Central memory CD4-positive, alpha-beta T cell (primary cell): ENCODE results near the gene HAUS8.
"Not testable (repeated sequence)": the region's sequence is repeated elsewhere in the genome, so short reads cannot be mapped to it uniquely, and the experiment has no call there.

Source experiments
- DNase-seq: peaks from one replicate; pipeline ENCODE4 v3.0.0; 2022
- total RNA-seq, 3 experiments: gene quantifications; one replicate each; lab custom pipeline; 2026; lab: John Stamatoyannopoulos, UW

Gene HAUS8, protein sequence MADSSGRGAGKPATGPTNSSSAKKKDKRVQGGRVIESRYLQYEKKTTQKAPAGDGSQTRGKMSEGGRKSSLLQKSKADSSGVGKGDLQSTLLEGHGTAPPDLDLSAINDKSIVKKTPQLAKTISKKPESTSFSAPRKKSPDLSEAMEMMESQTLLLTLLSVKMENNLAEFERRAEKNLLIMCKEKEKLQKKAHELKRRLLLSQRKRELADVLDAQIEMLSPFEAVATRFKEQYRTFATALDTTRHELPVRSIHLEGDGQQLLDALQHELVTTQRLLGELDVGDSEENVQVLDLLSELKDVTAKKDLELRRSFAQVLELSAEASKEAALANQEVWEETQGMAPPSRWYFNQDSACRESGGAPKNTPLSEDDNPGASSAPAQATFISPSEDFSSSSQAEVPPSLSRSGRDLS
- 11.6 to 20.5 (median 15.5) reads per million in 3 experiments for total RNA-seq

DNA sequence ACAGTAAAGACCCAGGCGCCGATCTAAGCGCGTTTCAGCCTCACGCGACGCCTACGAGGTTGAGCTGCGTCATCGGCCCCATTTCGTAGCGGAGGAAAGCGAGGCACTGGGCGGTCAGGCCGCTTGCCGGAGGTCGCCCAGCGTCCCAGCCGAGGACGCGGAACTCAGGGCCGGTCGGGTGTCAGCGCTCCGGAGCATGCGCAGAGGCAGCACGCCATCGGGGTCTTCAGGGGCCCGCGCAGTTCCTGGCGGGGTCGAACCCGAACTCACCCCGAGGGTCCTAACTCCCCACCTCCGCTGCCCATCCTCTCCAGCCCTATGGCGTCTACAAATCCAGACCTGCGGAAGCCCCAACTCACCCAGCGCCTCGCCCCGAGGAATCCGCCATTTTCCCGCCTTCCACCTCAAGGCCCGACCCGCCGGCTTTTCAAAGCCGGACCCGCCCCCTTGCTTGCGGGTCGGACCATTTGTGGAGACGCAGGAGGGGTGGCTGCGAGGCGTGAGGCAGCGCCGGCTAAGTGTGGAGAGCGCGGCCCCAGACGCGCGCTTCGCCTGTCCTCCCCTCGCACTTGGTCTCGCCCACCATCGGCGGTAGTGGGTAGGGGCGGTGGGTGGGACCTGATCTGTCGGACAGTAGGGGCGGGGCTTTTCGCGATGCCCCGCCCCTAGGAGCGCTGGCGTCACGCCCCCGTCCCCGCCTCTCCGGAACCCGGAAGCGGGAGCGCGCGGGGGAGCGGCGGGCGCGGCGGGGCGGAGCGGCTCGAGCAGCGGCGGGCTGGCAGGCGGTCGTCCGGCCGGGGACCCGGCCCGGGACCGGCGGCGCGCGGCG is at the start of gene HAUS8, which contains the start of gene MYO9B:
Gene HAUS8, minus strand, starts transcription at position 418 of the 829 bp plus-strand sequence. Its CDS starts 30 bp downstream, at position 388.
Gene MYO9B, plus strand, starts transcription at position 743 of the 829 bp plus-strand sequence. CDS start 25,941 bp downstream, outside the sequence.
- peak; percentile 100 for DNase-seq

DNA sequence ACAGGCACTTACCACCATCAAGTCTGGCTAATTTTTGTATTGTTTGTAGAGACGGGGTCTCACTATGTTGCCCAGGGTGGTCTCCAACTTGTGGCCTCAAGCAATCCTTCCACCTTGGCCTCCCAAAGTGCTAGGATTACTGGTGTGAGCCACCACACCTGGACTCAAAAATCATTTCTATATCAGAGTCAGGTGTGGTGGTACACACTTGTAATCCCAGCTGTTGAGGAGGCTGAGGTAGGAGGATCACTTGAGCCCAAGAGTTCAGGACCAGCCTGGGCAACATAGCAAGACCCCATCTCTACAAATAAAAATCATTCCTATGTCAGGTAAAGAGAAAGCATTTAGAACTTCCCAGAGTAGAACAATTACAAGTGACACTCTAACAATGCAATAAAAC is 48.8 kb upstream of the HAUS8 start:
- DNase-seq = no peak

DNA sequence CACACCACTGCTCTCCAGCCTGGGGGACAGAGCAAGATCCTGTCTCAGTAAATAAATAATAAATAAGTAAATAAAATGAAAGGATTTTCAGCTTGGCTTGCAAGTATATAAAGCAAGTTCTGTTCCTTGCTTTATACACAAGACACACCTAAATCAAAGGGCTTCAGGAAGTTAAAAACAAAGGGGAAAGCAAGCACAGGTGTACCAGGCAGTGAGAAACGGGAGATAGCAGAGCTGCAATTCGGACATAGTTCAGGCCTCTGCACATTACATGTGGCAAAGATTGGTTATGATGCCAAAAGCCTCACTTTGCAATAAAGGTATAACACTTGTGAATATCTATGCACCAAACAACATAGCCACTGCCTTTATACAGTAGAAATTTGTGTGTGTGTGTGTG is 47.8 kb upstream of the HAUS8 start:
- DNase-seq = no peak

DNA sequence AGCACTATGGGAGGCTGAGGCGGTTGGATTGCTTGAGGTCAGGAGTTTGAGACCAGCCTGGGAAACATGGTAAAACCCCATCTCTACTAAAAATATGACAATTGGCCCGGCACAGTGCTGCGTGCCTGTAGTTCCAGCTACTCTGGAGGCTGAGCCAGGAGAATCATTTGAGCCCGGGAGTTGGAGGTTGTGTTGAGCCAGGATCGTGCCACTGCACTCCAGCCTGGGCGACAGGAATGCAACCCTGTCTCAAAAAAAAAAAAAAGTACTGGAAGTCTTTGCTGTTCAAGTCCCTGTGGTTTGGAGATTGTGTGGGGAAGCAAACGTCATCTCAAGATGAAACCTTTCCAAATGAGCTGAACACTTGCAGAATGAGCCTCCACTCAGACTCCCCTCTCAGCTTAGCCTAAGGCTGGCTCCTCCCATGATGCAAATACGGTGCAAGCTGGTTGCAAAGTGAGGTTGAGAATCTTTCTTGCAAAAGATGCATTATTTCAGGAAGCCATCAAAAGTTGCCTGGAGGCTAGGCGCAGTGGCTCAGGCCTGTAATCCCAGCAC is 46.6 kb upstream of the HAUS8 start:
- no peak for DNase-seq

DNA sequence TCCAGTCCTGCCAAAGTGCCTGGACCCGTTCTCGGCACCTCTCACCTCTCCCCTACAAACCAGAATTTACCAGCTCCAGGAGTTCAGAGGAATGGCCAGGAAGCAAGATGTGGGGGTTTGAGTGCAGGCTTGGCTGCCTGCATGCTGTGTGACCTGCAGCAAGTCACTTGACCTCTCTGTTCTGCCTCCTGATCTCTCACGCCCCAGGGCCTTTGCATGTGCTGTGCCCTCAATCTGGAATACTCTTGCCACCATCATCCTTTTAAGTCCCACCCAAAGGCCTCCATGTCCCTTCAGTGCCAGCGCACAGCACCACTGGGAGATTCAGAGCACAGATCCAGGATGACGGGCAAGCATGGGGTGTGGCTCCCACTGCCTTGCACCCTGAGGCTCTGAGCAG is 43.7 kb upstream of the HAUS8 start:
- DNase-seq = no peak

DNA sequence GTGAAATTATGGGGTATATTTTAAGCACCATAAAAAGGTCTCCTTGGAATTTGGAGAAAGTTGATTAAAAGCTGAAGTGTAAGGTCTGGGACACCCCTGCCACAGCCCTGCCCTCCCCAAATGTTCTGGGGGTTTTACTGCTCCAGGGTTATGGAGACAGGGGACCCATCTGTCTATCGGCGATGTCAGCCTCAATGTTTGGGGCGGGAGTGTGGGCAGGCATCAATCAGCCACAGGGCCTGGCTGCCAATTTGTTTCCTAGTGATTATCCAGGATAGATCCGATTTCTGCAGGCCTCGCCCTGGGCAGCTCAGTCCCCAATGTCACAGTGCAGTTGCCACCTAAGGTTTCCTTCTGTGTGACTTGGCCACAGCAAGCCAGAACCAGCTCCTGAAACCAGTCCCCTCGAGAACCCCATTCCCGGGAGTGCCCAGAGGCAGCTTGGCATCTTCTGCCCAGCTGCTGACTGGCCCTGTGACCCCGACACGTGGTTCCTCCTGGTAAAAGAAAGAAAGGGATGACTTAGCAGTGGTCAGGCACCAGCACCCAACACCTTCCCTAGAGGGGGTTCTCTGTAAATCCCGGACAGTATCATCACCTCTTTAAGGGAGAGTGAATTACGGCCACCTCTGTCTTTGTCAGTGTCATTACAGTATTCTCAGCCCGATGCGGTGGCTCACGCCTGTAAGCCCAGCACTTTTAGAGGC is 41.9 kb upstream of the HAUS8 start:
- no peak for DNase-seq

DNA sequence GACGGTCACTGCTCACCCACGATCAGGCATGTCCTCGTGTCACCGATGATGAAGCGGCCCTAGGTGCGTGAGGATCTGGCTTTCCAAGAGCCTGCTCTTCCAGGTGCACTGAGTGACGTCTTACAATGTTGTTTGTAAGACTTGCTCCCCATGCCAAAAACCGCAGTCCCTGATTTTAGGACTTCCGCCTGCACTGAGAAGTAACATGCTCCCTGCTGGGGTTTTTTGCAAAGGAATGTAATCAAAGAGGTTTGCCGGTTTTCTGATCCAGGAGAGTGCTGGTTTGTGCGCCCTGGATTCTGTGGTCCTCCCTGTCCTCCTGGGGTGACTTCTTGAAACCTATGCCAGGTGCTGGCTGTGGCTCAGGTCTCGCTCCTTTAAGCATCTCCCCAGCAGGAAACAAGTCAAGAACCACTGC is 39.2 kb upstream of the HAUS8 start:
- DNase-seq = no peak

DNA sequence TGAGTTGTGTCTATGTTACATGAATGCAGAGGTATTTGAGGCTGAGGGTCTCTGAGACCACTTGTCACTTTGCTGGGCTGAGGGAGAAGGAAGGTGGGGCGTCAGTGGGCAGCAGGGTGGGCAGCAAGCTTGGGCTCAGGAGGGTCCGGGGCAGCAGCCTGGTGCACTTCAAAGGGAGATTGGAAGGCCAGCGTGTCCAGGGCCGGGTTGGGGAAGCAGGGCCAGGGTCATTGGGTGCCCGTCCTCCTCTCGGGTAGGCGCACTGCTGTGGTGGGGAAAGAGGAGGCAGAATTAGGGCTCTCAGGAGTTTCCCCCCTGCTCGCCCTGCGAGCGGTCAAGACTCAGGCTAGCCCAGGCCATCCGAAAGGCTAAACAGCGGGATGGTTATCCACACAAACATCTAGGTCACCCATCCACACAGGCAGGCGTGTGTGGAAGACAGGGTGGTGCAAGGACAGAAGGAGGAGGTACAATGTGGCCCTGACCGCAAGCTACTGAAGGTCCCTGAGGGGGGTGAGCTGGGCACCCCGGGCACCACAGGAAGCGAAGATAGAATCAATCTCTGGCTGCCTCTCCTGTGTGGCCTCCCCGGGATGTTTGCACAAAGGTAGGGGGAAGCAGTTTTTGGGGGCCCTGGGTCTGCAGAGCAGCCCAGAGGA is 38.0 kb upstream of the HAUS8 start:
- no peak for DNase-seq

DNA sequence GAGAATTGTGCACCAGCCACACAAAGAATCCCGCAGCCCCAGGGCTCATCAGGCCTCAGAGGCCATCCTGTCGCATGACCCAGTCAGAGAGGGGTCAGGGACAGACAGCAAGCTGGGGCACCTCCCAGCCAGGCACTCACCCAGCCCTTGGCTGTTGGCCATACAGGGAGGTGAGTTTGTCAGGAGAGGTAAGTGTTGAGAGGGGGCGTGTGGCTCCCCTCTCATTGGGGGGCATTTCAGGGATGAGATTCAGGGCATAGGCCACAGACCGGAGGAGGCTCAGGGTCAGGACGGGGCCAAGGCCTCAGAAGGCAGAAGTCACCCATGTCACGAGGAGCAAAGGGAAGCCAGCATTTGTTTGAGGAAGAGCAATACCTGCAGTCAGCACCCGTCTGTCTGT is 37.4 kb upstream of the HAUS8 start:
- DNase-seq = no peak

DNA sequence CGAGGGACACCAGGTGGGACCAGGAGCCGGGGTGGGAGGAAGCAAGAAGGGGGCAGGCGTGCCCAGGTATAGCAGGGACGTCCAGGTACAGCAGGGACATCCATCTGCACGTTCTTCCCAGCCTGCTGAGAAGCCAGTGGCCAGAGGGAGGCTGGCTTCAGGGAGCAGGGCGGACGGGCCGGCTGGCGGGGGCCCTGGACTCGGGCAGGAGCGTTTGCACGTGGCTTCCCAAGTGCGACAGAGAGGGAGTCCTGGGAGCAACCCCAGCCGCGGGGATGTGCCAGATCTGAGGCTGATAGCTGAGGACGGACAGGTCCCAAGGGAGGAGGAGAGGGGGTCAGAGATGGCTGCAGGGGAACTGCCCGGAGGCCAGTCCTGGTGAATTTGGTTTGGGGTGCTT is 37.0 kb upstream of the HAUS8 start:
- DNase-seq = no peak

DNA sequence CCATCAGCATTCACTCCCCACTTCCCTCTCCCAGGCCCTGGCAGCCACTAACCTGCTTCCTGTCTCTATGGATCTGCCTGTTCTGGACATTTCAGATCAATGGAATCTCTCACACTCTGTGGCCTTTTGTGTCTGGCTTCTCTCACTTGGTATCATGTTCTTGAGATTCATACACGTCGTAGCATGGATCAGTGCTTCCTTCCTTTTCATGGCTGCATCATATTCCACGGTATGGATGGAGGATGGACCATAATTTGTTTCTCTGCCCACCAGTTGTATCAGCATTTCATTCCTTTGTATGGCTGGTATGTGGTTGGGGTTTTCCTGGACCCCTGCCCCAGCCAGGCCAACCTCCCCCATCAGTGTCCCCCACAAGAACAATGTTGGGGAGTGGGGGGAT is 36.5 kb upstream of the HAUS8 start:
- DNase-seq = no peak

DNA sequence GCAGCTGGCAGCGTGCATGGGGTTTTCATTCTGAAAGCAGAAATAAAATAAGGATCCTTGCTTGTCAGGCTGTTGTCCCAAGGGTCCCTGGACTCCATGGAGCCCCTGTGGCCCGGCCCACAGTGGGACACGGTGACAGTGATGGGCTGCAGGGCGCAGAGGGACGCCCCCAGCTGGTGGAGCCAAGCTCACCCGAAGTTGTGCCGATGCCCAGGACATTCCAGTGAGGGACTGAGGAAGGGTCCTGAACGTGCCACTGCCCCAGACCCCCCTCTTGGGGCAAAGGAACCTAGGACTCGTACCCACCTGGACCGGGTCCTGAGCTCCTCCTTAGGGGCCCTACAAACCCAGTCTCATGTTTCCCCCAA is 35.3 kb upstream of the HAUS8 start:
- no peak for DNase-seq

DNA sequence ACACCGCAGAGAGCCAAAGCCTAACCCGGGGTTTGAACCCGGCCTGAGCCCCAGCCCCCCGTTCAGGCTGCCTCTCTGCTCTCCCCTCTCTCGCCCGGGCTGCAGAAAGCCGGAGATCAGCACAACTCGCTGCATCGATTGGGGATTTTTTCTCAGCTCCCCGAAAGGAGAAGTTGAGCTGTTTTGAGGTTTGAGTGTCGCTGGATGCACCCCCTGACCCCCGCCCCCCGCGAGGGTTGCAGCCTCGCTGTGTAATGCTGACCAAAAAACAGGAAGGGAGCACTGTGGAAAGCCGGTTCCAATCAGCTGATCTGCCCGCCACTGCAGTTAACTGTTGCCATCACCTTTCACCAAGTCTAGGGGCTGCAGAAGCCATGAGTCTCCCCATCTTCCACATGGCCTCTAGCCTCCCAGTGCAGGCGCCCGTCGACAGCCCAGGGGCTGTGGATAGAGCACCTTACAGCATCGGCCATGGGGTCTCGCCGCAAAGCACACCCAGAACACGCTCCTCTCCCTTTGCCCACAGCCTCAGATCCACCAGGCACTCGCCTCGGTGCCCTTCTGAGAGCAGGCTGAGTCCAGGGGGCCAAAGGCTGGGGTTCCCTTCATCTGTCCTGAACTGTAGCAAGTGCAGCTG is 34.8 kb upstream of the HAUS8 start:
- DNase-seq = no peak

DNA sequence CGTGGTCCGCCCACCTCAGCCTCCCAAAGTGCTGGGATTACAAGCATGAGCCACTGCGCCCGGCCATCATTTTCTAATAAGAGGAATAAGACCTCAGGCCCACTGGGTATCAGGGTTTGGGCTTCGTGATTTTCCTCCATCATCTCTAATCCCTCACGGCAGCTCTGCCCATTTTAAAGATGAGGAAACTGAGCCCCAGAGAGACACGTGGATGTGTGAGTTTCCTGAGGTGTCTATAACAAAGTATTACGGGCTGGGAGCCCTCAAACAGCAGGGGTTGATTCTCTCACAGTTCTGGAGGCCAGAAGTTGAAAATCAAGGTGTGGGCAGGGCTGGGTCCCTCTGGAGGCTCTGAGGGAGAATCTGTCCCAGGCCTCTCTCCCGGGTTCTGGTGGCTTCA is 34.0 kb upstream of the HAUS8 start:
- no peak for DNase-seq

DNA sequence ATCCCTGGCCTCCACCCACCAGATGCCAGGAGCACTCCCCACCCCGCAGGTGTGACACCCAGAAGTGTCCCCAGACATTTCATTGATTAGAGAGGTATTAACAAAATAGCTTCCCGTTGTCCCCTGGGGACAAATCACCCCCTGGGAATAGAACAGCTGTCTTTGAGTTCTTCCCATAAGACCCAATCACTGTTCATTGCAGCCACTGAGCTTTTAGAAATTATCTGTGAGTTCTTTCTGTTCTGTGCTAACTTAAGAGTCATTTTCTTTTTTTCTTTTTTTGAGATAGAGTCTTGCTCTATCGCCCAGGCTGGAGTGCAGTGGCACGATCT is 33.2 kb upstream of the HAUS8 start:
- no peak for DNase-seq

DNA sequence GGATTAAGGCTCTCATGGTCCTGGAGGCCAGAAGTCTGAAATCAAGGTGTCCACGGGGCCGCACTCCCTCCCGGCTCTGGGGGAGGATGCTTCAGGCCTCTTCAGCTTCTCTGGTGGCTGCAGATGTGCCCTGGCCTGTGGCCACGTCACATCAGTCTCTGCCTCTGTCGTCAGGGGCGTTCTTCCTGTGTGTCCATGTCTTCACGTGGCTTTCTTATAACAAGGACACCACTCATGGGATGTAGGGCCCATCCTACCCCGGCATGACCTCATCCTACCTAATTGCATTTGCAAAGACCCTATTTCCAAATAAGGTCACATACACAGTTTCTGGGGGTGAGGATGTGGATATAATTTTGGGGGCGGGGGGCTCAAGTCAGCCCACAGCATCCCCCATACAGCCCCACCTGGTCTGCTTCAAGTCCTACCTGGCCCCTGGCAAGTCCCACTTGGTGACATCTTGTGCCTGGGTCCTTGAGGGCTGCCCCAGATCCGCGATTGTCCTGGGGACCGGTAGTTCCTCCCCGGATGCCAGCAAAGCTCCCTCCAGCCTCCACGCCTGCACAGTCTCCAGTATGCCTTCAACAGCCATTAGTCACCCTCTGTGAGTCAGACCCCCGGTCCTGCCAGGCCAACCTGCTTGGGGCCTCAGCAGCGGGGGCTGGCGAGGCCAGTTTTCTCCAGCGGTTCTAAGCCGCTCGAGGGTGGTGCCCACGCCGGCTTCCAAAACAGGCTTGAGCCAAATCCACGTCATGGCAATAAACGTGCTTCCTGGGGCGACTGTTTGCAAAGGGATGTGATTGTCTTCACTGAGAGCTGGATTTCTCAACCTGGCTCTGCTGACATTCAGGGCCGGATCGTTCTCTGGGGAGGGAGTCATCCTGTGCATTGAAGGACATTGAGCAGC is 32.5 kb upstream of the HAUS8 start:
- DNase-seq = no peak

DNA sequence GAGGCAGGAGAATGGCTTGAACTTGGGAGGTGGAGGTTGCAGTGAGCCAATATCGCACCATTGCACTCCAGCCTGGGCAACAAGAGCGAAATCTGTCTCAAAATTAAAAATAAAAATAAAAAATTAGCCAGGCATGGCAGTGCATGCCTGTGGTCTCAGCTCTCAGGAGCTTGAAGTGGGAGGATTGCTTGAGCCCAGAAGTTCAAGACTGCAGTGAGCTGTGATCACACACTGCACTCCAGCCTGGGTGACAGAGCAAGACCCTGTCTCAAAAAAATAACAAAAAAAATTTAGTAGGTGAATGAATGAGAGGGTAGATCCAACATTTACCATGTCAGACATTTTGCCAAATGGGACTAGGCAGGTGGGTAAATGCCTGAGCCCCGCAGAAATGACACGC is 31.7 kb upstream of the HAUS8 start:
- DNase-seq = not testable (repeated sequence)

DNA sequence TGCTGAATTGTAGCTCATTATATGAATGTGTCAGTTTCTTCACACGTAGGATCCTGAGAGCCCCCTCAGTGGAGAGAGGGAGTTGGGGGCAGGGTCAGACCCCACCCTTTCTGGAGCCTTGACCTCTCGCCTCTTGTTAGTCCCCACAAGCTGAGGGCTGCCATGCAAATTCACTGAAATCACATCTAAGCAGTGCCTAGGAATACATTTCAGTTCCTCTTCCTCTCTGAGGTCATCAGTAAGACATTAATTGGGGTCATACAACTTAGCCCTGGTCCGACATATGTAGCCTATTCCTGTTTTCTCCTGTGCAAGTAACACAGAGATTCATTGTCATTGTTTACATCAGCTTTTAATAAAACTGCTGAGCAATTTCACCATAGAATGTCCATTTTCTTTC is 30.3 kb upstream of the HAUS8 start:
- no peak for DNase-seq

DNA sequence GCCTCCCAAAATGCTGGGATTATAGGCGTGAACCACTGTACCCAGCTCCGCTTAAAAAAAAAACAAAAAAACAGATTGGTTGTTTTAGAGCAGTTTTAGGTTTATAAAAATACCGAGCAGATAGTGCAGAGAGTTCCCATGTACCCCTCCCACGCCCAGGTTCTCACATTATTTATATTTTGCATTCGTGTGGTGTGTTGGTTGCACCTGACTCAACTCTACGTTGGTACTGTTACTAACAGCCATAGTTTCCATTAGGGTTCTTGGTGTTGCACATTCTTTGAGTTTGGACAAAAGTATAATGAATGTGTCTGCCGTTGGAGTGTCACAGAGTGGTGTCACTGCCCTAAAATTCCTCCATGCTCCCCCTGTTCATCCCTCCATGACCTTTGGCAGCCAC is 29.4 kb upstream of the HAUS8 start:
- no peak for DNase-seq

DNA sequence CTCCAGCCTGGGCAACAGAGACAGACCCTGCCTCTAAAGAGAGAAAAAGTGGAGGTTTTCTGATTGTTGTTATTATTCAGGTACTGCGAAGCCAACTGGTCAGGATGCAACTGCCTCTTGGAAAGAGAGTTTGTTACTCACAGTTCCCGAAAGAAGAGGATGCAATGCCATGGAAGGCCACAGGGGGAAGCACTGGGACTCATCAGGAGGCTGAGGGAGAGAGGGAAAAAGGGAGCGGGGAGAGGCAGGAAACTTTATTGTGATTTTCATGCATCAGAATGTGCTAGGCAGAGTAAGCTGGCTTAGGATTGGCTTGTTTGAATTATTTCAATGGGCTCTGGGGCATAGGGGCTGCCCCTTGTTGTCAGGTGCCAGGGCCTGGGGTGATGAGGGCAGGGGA is 27.9 kb upstream of the HAUS8 start:
- no peak for DNase-seq
